NCI-H446 (cell line): ENCODE measurements around the gene PILRA.

ENCODE experiments used
- DNase-seq, 2 experiments: peaks; one replicate each; lab custom pipeline; 2025; lab: John Stamatoyannopoulos, UW

PILRA gene

GRCh38 chr7:100411101-100411500, 37.8 kb downstream of the PILRA start:
- DNase-seq = no peak

- DNase-seq = no peak
These were observed 40.1 kb downstream of the PILRA start for GRCh38 chr7:100413346-100413745.

GRCh38 chr7:100413889-100414288, 40.6 kb downstream of the PILRA start:
- DNase-seq = no peak

GRCh38 chr7:100415448-100415847, 42.2 kb downstream of the PILRA start:
- DNase-seq = no peak

- DNase-seq = no peak
These were observed 45.8 kb downstream of the PILRA start for GRCh38 chr7:100418930-100419659.

GRCh38 chr7:100419660-100420226, 46.5 kb downstream of the PILRA start:
- DNase-seq = no peak

GRCh38 chr7:100423315-100423714, 50.0 kb downstream of the PILRA start:
- DNase-seq = no peak

- DNase-seq = no peak
These were observed 52.1 kb downstream of the PILRA start for GRCh38 chr7:100425347-100425746.

GRCh38 chr7:100426516-100426915, 53.2 kb downstream of the PILRA start:
- DNase-seq = no peak

GRCh38 chr7:100427762-100428198, 54.5 kb downstream of the PILRA start:
- DNase-seq = no peak

GRCh38 chr7:100428199-100428966, 55.1 kb downstream of the PILRA start, which contains the start of gene ZCWPW1:
Gene ZCWPW1, minus strand, starts transcription at chr7:100428703. Its CDS starts 8,054 bp downstream, at chr7:100420649.
- peak; percentile 82 to 95 for DNase-seq

GRCh38 chr7:100428967-100429636, 55.8 kb downstream of the PILRA start:
- DNase-seq = peak; percentile 96 to 99

GRCh38 chr7:100429637-100430492, 56.6 kb downstream of the PILRA start, which contains the start of gene MEPCE:
Gene MEPCE, plus strand, starts transcription at chr7:100429831. Its CDS starts 188 bp downstream, at chr7:100430019.
- peak; percentile 87 to 95 for DNase-seq

GRCh38 chr7:100430493-100431285, 57.4 kb downstream of the PILRA start:
- no peak for DNase-seq

- DNase-seq = no peak
These were observed 58.0 kb downstream of the PILRA start for GRCh38 chr7:100431286-100431735.

- DNase-seq = no peak
These were observed 58.8 kb downstream of the PILRA start for GRCh38 chr7:100432053-100432452.

- DNase-seq = no peak
These were observed 59.5 kb downstream of the PILRA start for GRCh38 chr7:100432621-100433275.

GRCh38 chr7:100433276-100433591, 59.9 kb downstream of the PILRA start:
- DNase-seq = no peak

GRCh38 chr7:100433592-100434296, 60.5 kb downstream of the PILRA start:
- DNase-seq = no peak
